ENCODE measurements around the gene KLHL42. TPM values are rescaled to one million over a fixed set of nuclear protein-coding genes. Genes with fewer than 3 reads are reported as not detected.

KLHL42 gene
- total and polyA plus RNA-seq, 10 of the 15 experiments (the other 5 are each of a cell fraction or from before 2014, with no cell fraction given), result 2.1 to 18.2 (median 13.1) TPM

DNA sequence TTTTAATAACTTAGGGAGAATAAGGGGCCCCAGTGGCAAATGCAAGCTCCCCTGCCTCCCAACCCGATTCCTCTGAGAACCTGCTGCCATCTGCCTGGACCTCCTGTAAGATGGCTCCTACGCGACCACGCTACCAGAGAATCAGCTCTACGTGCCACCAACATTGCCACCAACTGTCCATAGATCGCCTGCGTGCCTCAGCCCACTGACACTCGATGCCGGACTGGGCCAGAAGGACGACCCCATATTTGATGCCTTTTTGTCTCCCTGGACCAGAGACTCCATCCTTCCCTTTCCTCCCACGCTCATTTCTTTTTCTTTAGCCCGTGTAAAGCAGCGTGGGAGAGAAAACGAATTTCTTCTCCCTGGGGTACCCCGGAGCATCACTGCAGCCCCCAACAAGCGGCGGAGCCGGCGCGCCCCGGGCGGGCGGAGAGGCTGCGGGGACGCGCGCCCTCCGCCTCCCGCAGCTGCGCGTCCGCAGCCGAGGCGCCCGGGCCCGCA lies 565 bp upstream of the KLHL42 start:
- POLR2A ChIA-PET, result no interaction called here
- BruUV-seq (replicated peaks), result TSS peak; percentile 81
- peaks cover 21% of the 10 kb centered on the region for H3K79me2 ChIP-seq (ENCODE audit: control insufficient read depth, insufficient read depth, low read length)
- ATAC-seq (peak; percentile 60), FAIRE-seq (no peak), DNase-seq (ENCODE audit: low read depth, low spot score) (no peak)
- no peaks in the 10 kb centered on the region for H3K27me3 ChIP-seq (replicated peaks in 1 of 2; ENCODE audit: control insufficient read depth in 2 of 2, insufficient read depth in 2 of 2, low read length in 1 of 2)
- SMC1A ChIA-PET (ENCODE audit: uncharacterized antibody, unreplicated experiment), result interaction anchor here (0.8 to 1.2 kb wide), 3 partner anchors 9 to 159 kb away, joined by 3 to 5 read pairs (median 3); no protein-coding TSS in a partner anchor
- no peaks in the 10 kb centered on the region; a peak in 1 of 4 replicates for H3K36me3 ChIP-seq (ENCODE audit: control insufficient read depth in 2 of 2, insufficient read depth in 2 of 2, low read length in 1 of 2)
- H3K27ac ChIP-seq (ENCODE audit: control insufficient read depth, insufficient read depth), result peak overlapping the region; percentile 72
- H3K4me2 ChIP-seq (ENCODE audit: control insufficient read depth, insufficient read depth), result peak overlapping the region; percentile 97
- intact Hi-C loops (cut with micrococcal nuclease; ENCODE audit: unreplicated experiment), result no loop called here
- RAD21 ChIA-PET (ENCODE audit: unreplicated experiment), result interaction anchor here (1.0 to 1.5 kb wide), 5 partner anchors 32 to 375 kb away, joined by 3 to 5 read pairs (median 4); no protein-coding TSS in a partner anchor
- CTCF ChIA-PET, result interaction anchor here (1.0 to 1.1 kb wide), 2 partner anchors 46 to 75 kb away, joined by 3 to 4 read pairs; no protein-coding TSS in a partner anchor
- no peaks in the 10 kb centered on the region for H3K9me3 ChIP-seq (replicated peaks; ENCODE audit: control insufficient read depth, insufficient read depth, low read length)
- no peaks in the 10 kb centered on the region for H4K20me1 ChIP-seq (ENCODE audit: control insufficient read depth, insufficient read depth)
- peak overlapping the region; percentile 96 for H3K4me3 ChIP-seq
- 2% methylated on average over 34 of the region's 36 CpGs for WGBS (ENCODE audit: insufficient coverage, insufficient replicate concordance, low lambda C conversion rate, missing lambda C conversion rate)
- H3K4me1 ChIP-seq (ENCODE audit: control insufficient read depth, insufficient read depth, low read length), result peaks cover 4% of the 10 kb centered on the region
- peak overlapping the region; percentile 89 for H3K9ac ChIP-seq (ENCODE audit: control insufficient read depth, insufficient read depth, low read length)
- H2AFZ ChIP-seq (ENCODE audit: control insufficient read depth, low read depth, low read length), result peak overlapping the region; percentile 96
- in situ Hi-C loops (cut with MboI), result no loop called here
- TF ChIP-seq POU2F2 (IDR thresholded peaks at IDR 0.05; ENCODE audit: borderline replicate concordance, low read depth, low read length) (no peak), JUND (IDR thresholded peaks at IDR 0.05; ENCODE audit: low read depth, low read length) (no peak), RUNX3 (IDR thresholded peaks at IDR 0.05; ENCODE audit: low read length) (0 out of 2 replicates have a peak, but pooled peaks have one; percentile 9), KAT2A (conservative IDR thresholded peaks at IDR 0.05; ENCODE audit: control insufficient read depth, low read depth, low read length) (no peak), YY1 (IDR thresholded peaks at IDR 0.05; ENCODE audit: low read depth, low read length) (peak; percentile 83), SUPT20H (IDR thresholded peaks at IDR 0.05; ENCODE audit: borderline replicate concordance, control insufficient read depth, low read depth, low read length) (no peak), CHD1 (IDR thresholded peaks at IDR 0.05; ENCODE audit: low read depth, low read length) (0 out of 2 replicates have a peak, but pooled peaks have one; percentile 63), MTA3 (IDR thresholded peaks at IDR 0.05; ENCODE audit: borderline replicate concordance, low read length) (0 out of 2 replicates have a peak, but pooled peaks have one; percentile 52)
- TF ChIP-seq, protein P1, sequence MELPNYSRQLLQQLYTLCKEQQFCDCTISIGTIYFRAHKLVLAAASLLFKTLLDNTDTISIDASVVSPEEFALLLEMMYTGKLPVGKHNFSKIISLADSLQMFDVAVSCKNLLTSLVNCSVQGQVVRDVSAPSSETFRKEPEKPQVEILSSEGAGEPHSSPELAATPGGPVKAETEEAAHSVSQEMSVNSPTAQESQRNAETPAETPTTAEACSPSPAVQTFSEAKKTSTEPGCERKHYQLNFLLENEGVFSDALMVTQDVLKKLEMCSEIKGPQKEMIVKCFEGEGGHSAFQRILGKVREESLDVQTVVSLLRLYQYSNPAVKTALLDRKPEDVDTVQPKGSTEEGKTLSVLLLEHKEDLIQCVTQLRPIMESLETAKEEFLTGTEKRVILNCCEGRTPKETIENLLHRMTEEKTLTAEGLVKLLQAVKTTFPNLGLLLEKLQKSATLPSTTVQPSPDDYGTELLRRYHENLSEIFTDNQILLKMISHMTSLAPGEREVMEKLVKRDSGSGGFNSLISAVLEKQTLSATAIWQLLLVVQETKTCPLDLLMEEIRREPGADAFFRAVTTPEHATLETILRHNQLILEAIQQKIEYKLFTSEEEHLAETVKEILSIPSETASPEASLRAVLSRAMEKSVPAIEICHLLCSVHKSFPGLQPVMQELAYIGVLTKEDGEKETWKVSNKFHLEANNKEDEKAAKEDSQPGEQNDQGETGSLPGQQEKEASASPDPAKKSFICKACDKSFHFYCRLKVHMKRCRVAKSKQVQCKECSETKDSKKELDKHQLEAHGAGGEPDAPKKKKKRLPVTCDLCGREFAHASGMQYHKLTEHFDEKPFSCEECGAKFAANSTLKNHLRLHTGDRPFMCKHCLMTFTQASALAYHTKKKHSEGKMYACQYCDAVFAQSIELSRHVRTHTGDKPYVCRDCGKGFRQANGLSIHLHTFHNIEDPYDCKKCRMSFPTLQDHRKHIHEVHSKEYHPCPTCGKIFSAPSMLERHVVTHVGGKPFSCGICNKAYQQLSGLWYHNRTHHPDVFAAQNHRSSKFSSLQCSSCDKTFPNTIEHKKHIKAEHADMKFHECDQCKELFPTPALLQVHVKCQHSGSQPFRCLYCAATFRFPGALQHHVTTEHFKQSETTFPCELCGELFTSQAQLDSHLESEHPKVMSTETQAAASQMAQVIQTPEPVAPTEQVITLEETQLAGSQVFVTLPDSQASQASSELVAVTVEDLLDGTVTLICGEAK (IDR thresholded peaks at IDR 0.05; ENCODE audit: borderline replicate concordance), result no peak
- TF ChIP-seq, protein P2, sequence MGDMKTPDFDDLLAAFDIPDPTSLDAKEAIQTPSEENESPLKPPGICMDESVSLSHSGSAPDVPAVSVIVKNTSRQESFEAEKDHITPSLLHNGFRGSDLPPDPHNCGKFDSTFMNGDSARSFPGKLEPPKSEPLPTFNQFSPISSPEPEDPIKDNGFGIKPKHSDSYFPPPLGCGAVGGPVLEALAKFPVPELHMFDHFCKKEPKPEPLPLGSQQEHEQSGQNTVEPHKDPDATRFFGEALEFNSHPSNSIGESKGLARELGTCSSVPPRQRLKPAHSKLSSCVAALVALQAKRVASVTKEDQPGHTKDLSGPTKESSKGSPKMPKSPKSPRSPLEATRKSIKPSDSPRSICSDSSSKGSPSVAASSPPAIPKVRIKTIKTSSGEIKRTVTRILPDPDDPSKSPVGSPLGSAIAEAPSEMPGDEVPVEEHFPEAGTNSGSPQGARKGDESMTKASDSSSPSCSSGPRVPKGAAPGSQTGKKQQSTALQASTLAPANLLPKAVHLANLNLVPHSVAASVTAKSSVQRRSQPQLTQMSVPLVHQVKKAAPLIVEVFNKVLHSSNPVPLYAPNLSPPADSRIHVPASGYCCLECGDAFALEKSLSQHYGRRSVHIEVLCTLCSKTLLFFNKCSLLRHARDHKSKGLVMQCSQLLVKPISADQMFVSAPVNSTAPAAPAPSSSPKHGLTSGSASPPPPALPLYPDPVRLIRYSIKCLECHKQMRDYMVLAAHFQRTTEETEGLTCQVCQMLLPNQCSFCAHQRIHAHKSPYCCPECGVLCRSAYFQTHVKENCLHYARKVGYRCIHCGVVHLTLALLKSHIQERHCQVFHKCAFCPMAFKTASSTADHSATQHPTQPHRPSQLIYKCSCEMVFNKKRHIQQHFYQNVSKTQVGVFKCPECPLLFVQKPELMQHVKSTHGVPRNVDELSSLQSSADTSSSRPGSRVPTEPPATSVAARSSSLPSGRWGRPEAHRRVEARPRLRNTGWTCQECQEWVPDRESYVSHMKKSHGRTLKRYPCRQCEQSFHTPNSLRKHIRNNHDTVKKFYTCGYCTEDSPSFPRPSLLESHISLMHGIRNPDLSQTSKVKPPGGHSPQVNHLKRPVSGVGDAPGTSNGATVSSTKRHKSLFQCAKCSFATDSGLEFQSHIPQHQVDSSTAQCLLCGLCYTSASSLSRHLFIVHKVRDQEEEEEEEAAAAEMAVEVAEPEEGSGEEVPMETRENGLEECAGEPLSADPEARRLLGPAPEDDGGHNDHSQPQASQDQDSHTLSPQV (IDR thresholded peaks at IDR 0.05), result no peak
